Liver (tissue), 9 donors: Measurements from ENCODE around the gene RUBCN. TPM values are rescaled to one million over a fixed set of nuclear protein-coding genes. Genes with fewer than 3 reads are reported as not detected.
"Not testable (repeated sequence)": the region's sequence is repeated elsewhere in the genome, so short reads cannot be mapped to it uniquely, and the experiment has no call there.

Experiments used
- DNase-seq: peaks from one replicate; pipeline ENCODE4 v3.0.0-alpha.2; 2017; ENCODE audit warnings: low spot score
- H3K27ac ChIP-seq, 2 donors: one replicate each; pipeline ENCODE4 v1.7.0; 2013; ENCODE audit warnings: inconsistent platforms in 2 of 2, low read length in 2 of 2, control low read depth in 1 of 2, low read depth in 1 of 2, mild to moderate bottlenecking in 1 of 2
- H3K27me3 ChIP-seq, 4 donors: one replicate each; pipeline versions ENCODE4 v1.6.1 to v1.7.0; 2013; ENCODE audit warnings: low read length in 3 of 4, inconsistent platforms in 1 of 4, mild to moderate bottlenecking in 1 of 4, moderate library complexity in 1 of 4; ENCODE audit not compliant: control insufficient read depth in 4 of 4, insufficient read depth in 4 of 4
- H3K36me3 ChIP-seq, 4 donors: one replicate each; pipeline versions ENCODE4 v1.6.1 to v1.7.0; 2013; ENCODE audit warnings: low read length in 3 of 4, mild to moderate bottlenecking in 3 of 4, low read depth in 1 of 4, moderate library complexity in 1 of 4; ENCODE audit not compliant: control insufficient read depth in 4 of 4, insufficient read depth in 3 of 4
- H3K4me1 ChIP-seq, 4 donors: one replicate each; pipeline versions ENCODE4 v1.6.1 to v1.7.0; 2013; ENCODE audit warnings: low read length in 3 of 4, mild to moderate bottlenecking in 3 of 4, moderate library complexity in 1 of 4; ENCODE audit not compliant: control insufficient read depth in 4 of 4, insufficient read depth in 4 of 4
- H3K4me3 ChIP-seq, 3 donors: one replicate each; pipeline versions ENCODE4 v1.6.1 to v1.7.0; 2013; ENCODE audit warnings: low read length in 3 of 3, control low read depth in 1 of 3, low read depth in 1 of 3, mild to moderate bottlenecking in 1 of 3
- H3K9ac ChIP-seq, 2 donors: one replicate each; pipeline ENCODE4 v1.7.0; 2013; ENCODE audit warnings: low read length in 2 of 2, mild to moderate bottlenecking in 2 of 2, moderate library complexity in 2 of 2, control low read depth in 1 of 2, low read depth in 1 of 2
- H3K9me3 ChIP-seq, 4 donors: one replicate each; pipeline versions ENCODE4 v1.6.1 to v1.7.0; 2013; ENCODE audit warnings: low read length in 3 of 4; ENCODE audit not compliant: control insufficient read depth in 4 of 4
- EGR1 ChIP-seq, 2 donors: IDR thresholded peaks; 2 replicates each; pipeline ENCODE4 v1.6.1; 2016 to 2018; ENCODE audit warnings: antibody characterized with exemption in 2 of 2, low read depth in 2 of 2
- FOXA2 ChIP-seq: IDR thresholded peaks from 2 replicates; pipeline ENCODE4 v1.6.1; 2016; ENCODE audit warnings: antibody characterized with exemption
- GABPA ChIP-seq, 2 donors: IDR thresholded peaks in 1 of 2; conservative IDR thresholded peaks in 1 of 2; 2 replicates each; pipeline ENCODE4 v1.6.1; 2016; ENCODE audit warnings: antibody characterized with exemption in 2 of 2, mild to moderate bottlenecking in 1 of 2, moderate library complexity in 1 of 2
- HNF4A ChIP-seq, 2 donors: conservative IDR thresholded peaks; 2 replicates each; pipeline ENCODE4 v1.6.1; 2016; ENCODE audit warnings: antibody characterized with exemption in 2 of 2, mild to moderate bottlenecking in 2 of 2
- HNF4G ChIP-seq: IDR thresholded peaks from 2 replicates; pipeline ENCODE4 v1.6.1; 2016; ENCODE audit warnings: antibody characterized with exemption
- NR2F2 ChIP-seq: IDR thresholded peaks from 2 replicates; pipeline ENCODE4 v1.6.1; 2016; ENCODE audit warnings: antibody characterized with exemption
- RAD21 ChIP-seq, 2 donors: IDR thresholded peaks; 2 replicates each; pipeline ENCODE4 v1.6.1; 2016; ENCODE audit warnings: antibody characterized with exemption in 2 of 2, mild to moderate bottlenecking in 2 of 2
- RXRA ChIP-seq, 2 donors: IDR thresholded peaks; 2 replicates each; pipeline ENCODE4 v1.6.1; 2017 to 2018; ENCODE audit warnings: antibody characterized with exemption in 2 of 2, mild to moderate bottlenecking in 1 of 2
- SP1 ChIP-seq: IDR thresholded peaks from 2 replicates; pipeline ENCODE4 v1.6.1; 2018; ENCODE audit warnings: antibody characterized with exemption, mild to moderate bottlenecking
- YY1 ChIP-seq: IDR thresholded peaks from 2 replicates; pipeline ENCODE4 v1.6.1; 2016; ENCODE audit warnings: antibody characterized with exemption, mild to moderate bottlenecking
- WGBS: extraction: QIAGEN DNeasy Blood & Tissue Kit; methylation state at CpG from one replicate; pipeline ENCODE4 v1.1.7; 2013; 5-methylcytosine and 5-hydroxymethylcytosine counted together
- polyA plus RNA-seq, 2 donors: library from polyadenylated mRNA; stranded (reverse) in 1 of 2; unstranded in 1 of 2; fragments of 200-250 nt in 1 of 2; fragments of >200 nt in 1 of 2; fragmentation: Nextera tagmentation in 1 of 2; extraction: Ambion mirVana in 1 of 2; gene quantifications; one replicate each; pipeline versions ENCODE4 v1.2.1 to v1.2.3, GENCODE V29; 2013 to 2015
- total RNA-seq, 2 donors: library from RNA; depleted of rRNA; stranded (reverse); fragments of >200 nt; gene quantifications; one replicate each; pipeline ENCODE4 v1.2.3, GENCODE V29; 2014
- TF ChIP-seq, protein P1 (sequence below): IDR thresholded peaks from 2 replicates; pipeline ENCODE4 v1.6.1; 2016; ENCODE audit warnings: antibody characterized with exemption
- TF ChIP-seq, protein P2 (sequence below): fragments of 150-350 bp; IDR thresholded peaks from 2 replicates; pipeline ENCODE4 v1.5.1; 2017; ENCODE audit warnings: improper control_type of control experiment, low read depth, low read length; ENCODE audit not compliant: missing input control
- TF ChIP-seq, protein P3 (sequence below): IDR thresholded peaks from 2 replicates; pipeline ENCODE4 v1.6.1; 2016; ENCODE audit warnings: antibody characterized with exemption, mild to moderate bottlenecking
- donor health status: healthy.
- donor health status: healthy.
- donor health status: healthy.
- donor health status: healthy.
- donor health status: healthy.

RUBCN gene
- total and polyA plus RNA-seq, 4 donors, result 4.1 to 7.0 (median 4.7) TPM

DNA sequence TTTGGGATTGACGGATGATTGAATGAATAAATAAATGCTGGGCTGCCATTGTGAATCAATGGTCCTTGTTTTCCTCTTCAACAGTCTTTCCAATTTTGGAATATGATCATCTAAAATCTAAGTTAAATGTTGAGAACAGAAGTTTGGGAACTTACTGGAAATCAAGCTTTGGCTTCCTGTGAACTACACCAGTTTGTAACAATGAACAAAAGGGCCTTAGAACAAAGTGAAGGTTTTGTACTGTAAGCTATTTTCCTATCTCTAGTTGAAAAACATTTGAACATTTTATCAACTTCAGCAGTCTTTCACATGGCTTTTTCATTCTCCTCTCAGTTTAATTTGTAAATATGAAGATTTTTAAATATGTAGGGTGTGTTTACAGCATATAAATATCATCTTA lies 66.3 kb downstream of the RUBCN start:
- no peak for TF ChIP-seq EGR1 (IDR thresholded peaks at IDR 0.05; ENCODE audit: low read depth in 2 of 2)
- TF ChIP-seq SP1, result no peak
- TF ChIP-seq, protein P1, sequence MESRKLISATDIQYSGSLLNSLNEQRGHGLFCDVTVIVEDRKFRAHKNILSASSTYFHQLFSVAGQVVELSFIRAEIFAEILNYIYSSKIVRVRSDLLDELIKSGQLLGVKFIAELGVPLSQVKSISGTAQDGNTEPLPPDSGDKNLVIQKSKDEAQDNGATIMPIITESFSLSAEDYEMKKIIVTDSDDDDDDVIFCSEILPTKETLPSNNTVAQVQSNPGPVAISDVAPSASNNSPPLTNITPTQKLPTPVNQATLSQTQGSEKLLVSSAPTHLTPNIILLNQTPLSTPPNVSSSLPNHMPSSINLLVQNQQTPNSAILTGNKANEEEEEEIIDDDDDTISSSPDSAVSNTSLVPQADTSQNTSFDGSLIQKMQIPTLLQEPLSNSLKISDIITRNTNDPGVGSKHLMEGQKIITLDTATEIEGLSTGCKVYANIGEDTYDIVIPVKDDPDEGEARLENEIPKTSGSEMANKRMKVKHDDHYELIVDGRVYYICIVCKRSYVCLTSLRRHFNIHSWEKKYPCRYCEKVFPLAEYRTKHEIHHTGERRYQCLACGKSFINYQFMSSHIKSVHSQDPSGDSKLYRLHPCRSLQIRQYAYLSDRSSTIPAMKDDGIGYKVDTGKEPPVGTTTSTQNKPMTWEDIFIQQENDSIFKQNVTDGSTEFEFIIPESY, result no peak
- no peak for TF ChIP-seq HNF4A (conservative IDR thresholded peaks at IDR 0.05)
- TF ChIP-seq FOXA2, result no peak
- TF ChIP-seq NR2F2, result no peak
- TF ChIP-seq, protein P2, sequence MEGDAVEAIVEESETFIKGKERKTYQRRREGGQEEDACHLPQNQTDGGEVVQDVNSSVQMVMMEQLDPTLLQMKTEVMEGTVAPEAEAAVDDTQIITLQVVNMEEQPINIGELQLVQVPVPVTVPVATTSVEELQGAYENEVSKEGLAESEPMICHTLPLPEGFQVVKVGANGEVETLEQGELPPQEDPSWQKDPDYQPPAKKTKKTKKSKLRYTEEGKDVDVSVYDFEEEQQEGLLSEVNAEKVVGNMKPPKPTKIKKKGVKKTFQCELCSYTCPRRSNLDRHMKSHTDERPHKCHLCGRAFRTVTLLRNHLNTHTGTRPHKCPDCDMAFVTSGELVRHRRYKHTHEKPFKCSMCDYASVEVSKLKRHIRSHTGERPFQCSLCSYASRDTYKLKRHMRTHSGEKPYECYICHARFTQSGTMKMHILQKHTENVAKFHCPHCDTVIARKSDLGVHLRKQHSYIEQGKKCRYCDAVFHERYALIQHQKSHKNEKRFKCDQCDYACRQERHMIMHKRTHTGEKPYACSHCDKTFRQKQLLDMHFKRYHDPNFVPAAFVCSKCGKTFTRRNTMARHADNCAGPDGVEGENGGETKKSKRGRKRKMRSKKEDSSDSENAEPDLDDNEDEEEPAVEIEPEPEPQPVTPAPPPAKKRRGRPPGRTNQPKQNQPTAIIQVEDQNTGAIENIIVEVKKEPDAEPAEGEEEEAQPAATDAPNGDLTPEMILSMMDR, result no peak
- Histone ChIP-seq H3K27me3 (no peaks in the 10 kb centered on the region), H3K4me1 (no peaks in the 10 kb centered on the region), H3K9me3 (no peaks in the 10 kb centered on the region), H3K27ac (no peak overlapping the region), H3K36me3 (peaks cover 4 to 20% (median 8%) of the 10 kb centered on the region in 4 donors), H3K9ac (no peak overlapping the region), H3K4me3 (no peak overlapping the region)
- no peak for DNase-seq
- WGBS, result 99% methylated on average over 1 of the region's 1 CpG

DNA sequence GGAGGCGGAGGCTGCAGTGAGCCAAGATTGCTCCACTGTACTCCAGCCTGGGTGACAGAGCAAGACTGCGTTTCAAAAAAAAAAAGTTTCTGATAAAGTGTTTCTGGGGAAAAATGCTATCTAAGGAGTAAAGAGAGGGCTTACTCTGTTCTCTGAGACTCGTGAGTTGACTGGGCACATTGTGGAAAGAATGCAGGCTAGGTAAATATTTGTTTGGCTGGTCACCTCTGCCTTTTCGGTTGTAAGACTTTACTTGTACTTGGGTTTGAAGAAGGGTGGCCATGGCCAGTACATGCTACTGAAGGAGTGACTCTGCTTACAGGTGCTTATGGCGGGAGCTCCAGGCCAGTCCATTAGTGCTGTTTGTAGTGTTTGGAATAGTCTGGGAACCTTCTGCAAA lies 68.7 kb downstream of the RUBCN start:
- Histone ChIP-seq H3K27ac (no peak overlapping the region), H3K36me3 (peaks cover 0 to 4% (median 0%) of the 10 kb centered on the region in 4 donors), H3K4me3 (no peak overlapping the region), H3K9me3 (no peaks in the 10 kb centered on the region), H3K9ac (no peak overlapping the region), H3K4me1 (no peaks in the 10 kb centered on the region), H3K27me3 (no peaks in the 10 kb centered on the region)
- no peak for TF ChIP-seq HNF4G
- TF ChIP-seq, protein P3, sequence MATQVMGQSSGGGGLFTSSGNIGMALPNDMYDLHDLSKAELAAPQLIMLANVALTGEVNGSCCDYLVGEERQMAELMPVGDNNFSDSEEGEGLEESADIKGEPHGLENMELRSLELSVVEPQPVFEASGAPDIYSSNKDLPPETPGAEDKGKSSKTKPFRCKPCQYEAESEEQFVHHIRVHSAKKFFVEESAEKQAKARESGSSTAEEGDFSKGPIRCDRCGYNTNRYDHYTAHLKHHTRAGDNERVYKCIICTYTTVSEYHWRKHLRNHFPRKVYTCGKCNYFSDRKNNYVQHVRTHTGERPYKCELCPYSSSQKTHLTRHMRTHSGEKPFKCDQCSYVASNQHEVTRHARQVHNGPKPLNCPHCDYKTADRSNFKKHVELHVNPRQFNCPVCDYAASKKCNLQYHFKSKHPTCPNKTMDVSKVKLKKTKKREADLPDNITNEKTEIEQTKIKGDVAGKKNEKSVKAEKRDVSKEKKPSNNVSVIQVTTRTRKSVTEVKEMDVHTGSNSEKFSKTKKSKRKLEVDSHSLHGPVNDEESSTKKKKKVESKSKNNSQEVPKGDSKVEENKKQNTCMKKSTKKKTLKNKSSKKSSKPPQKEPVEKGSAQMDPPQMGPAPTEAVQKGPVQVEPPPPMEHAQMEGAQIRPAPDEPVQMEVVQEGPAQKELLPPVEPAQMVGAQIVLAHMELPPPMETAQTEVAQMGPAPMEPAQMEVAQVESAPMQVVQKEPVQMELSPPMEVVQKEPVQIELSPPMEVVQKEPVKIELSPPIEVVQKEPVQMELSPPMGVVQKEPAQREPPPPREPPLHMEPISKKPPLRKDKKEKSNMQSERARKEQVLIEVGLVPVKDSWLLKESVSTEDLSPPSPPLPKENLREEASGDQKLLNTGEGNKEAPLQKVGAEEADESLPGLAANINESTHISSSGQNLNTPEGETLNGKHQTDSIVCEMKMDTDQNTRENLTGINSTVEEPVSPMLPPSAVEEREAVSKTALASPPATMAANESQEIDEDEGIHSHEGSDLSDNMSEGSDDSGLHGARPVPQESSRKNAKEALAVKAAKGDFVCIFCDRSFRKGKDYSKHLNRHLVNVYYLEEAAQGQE, result no peak
- no peak for TF ChIP-seq RXRA (IDR thresholded peaks at IDR 0.05)
- TF ChIP-seq HNF4A (conservative IDR thresholded peaks at IDR 0.05), result no peak
- TF ChIP-seq GABPA (IDR thresholded peaks at IDR 0.05 in 1 of 2, conservative IDR thresholded peaks at IDR 0.05 in 1 of 2), result no peak
- TF ChIP-seq, protein P2, result no peak
- TF ChIP-seq RAD21 (IDR thresholded peaks at IDR 0.05), result no peak
- TF ChIP-seq SP1, result no peak
- no peak for TF ChIP-seq YY1
- no peak for DNase-seq
- 70% methylated on average over 5 of the region's 5 CpGs for WGBS

DNA sequence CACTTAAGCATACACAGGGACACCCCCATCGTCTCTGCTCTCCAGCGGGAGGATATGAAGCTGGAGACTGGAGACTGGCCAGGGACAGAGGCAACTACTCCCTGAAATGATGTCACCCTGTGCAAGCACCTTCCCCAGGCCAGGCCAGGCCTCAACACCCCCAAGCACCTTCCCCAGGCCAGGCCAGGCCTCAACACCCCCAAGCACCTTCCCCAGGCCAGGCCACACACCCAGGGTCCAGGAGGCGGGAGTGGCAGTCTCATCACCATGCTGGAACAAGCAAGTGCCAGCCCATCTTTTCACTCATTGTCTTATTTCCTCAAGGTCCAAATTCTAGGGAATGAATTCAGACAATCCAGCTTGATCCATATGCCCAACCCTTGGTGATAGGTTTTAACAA lies 69.4 kb downstream of the RUBCN start:
- not testable (repeated sequence) for H3K9ac ChIP-seq, DNase-seq, H3K4me3 ChIP-seq, H3K9me3 ChIP-seq, H3K27ac ChIP-seq, H3K36me3 ChIP-seq, H3K4me1 ChIP-seq, H3K27me3 ChIP-seq
- WGBS, result 100% methylated on average over 1 of the region's 3 CpGs

DNA sequence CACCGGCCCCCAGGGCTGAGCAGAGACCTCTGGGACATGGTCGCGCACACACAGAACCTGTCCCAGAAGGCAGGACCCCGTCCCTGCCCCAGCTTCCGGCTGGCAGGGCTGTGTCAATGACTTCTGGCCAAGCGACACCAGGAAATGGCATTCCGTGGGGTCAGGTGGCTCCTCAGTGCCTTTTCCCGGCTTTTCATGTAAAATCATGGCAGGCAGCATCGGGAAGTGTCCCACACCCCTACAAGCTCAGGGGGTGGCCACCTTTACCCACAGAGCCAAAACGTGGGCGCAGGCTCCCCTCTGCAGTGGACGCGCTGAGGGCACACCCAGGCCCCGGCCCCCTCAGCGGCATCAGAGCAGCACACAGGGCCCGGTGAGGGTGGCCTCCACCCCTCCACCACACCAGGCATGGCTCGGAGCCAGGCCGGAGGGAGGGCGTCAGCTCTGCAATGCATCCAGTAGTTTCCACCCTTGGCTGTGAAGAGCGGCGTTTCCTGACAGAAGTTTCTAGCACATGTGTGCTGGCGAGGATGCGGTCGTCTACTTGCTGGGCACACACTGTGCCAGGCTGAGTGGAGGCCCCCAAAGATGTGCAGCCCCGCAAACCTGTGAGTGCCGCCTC lies 70.4 kb downstream of the RUBCN start:
- H3K4me1 ChIP-seq, H3K4me3 ChIP-seq, DNase-seq, H3K36me3 ChIP-seq, H3K9ac ChIP-seq, H3K27ac ChIP-seq, H3K9me3 ChIP-seq, H3K27me3 ChIP-seq: not testable (repeated sequence)
- 80% methylated on average over 21 of the region's 26 CpGs for WGBS
